Muscle of back (tissue), 11 donors: Measurements from ENCODE around the gene AMIGO1. TPM values are rescaled to one million over a fixed set of nuclear protein-coding genes. Genes with fewer than 3 reads are reported as not detected.

Experiments
- DNase-seq, 3 donors: peaks; one replicate each; pipeline versions ENCODE4 v3.0.0 to v3.0.0-alpha.2; 2013
- polyA plus RNA-seq, 10 donors: library from polyadenylated mRNA; unstranded; fragments of 120-200 nt; gene quantifications; one replicate each; pipeline ENCODE4 v1.2.1, GENCODE V29; 2013; ENCODE audit not compliant: insufficient read length in 10 of 10

Gene AMIGO1
- polyA plus RNA-seq, 10 donors: 8.8 to 16.9 (median 10.7) TPM

DNA sequence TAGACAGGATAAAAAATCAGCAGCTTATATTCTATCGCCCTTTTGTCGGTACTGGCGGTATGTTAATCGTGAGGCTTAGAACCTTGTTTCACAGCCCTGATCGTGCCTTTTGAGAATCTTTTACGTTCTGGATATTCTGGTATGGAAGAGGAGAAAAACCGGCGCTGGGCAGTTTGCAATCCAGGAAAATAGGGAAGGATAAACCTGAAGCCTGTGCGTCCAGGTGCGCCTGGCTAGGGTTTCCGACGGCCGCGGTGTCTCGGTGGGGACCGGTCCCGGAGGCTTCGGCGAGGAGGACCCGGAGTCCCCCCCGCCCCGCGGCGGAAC is 43.4 kb downstream of the AMIGO1 start:
- no peak for DNase-seq

- no peak for DNase-seq
Observed at GRCh38 chr1:109457819-109458218, 51.7 kb downstream of the AMIGO1 start.

GRCh38 chr1:109454497-109455133 is 54.9 kb downstream of the AMIGO1 start:
- DNase-seq: no peak

Other genes starting within 250 kb of the AMIGO1 start
- 10 to 100 TPM; 10.0 to 21.2 (median 13.3) TPM for gene PSRC1, start 226.6 kb downstream of the AMIGO1 start, polyA plus RNA-seq
- gene MYBPHL, start 202.7 kb downstream of the AMIGO1 start, polyA plus RNA-seq: 1 to 10 TPM in 5 of 10 donors, under 1 TPM in 5; 0.40 to 1.9 (median 0.93) TPM
- 10 to 100 TPM; 21.9 to 45.5 (median 25.6) TPM for gene SORT1, start 111.8 kb downstream of the AMIGO1 start, polyA plus RNA-seq
- 10 to 100 TPM; 61.8 to 90.0 (median 69.1) TPM for gene PSMA5, start 83.3 kb downstream of the AMIGO1 start, polyA plus RNA-seq
- gene SYPL2, start 43.2 kb downstream of the AMIGO1 start, polyA plus RNA-seq: 100 to 1,000 TPM in 9 of 10 donors, 10 to 100 TPM in 1; 90.2 to 305 (median 215) TPM
- gene ATXN7L2, start 25.8 kb downstream of the AMIGO1 start, polyA plus RNA-seq: 10 to 100 TPM; 11.8 to 32.9 (median 20.8) TPM
- gene CYB561D1, start 15.6 kb downstream of the AMIGO1 start, polyA plus RNA-seq: 10 to 100 TPM in 4 of 10 donors, 1 to 10 TPM in 6; 6.2 to 12.4 (median 9.2) TPM
- gene GPR61, start 30.1 kb upstream of the AMIGO1 start, polyA plus RNA-seq: 1 to 10 TPM in 9 of 10 donors, under 1 TPM in 1; 0.95 to 2.4 (median 1.6) TPM
- gene GNAI3, start 38.9 kb upstream of the AMIGO1 start, polyA plus RNA-seq: 1 to 10 TPM; 6.7 to 9.7 (median 8.2) TPM
- gene GNAT2, start 109.9 kb upstream of the AMIGO1 start, polyA plus RNA-seq: under 1 TPM in 1 of 10 donors, not detected in 9; 0.19 TPM
- gene AMPD2, start 110.1 kb upstream of the AMIGO1 start, polyA plus RNA-seq: 10 to 100 TPM; 26.0 to 41.4 (median 34.1) TPM
- 10 to 100 TPM; 12.9 to 25.9 (median 20.7) TPM for gene GSTM4, start 146.4 kb upstream of the AMIGO1 start, polyA plus RNA-seq
- 100 to 1,000 TPM; 118 to 193 (median 154) TPM for gene GSTM2, start 158.3 kb upstream of the AMIGO1 start, polyA plus RNA-seq
- 10 to 100 TPM in 4 of 10 donors, 1 to 10 TPM in 2, under 1 TPM in 3, not detected in 1; 0.28 to 59.1 (median 1.2) TPM for gene GSTM1, start 178.1 kb upstream of the AMIGO1 start, polyA plus RNA-seq
- 10 to 100 TPM in 7 of 10 donors, 1 to 10 TPM in 3; 7.3 to 42.1 (median 13.7) TPM for gene GSTM5, start 202.5 kb upstream of the AMIGO1 start, polyA plus RNA-seq
- gene GSTM3, start 231.3 kb upstream of the AMIGO1 start, polyA plus RNA-seq: 10 to 100 TPM; 33.5 to 57.6 (median 43.2) TPM